Right renal cortex interstitium (tissue), 3 donors: ENCODE data around the gene CACNA1B. TPM values are rescaled to one million over a fixed set of nuclear protein-coding genes. Genes with fewer than 3 reads are reported as not detected.
"Not testable (repeated sequence)": the region's sequence is repeated elsewhere in the genome, so short reads cannot be mapped to it uniquely, and the experiment has no call there.

Experiments
- DNase-seq, 3 donors: peaks; one replicate each; pipeline ENCODE4 v3.0.0-alpha.2; 2013; ENCODE audit warnings: low read depth in 3 of 3, low spot score in 2 of 3
- polyA plus RNA-seq, 3 donors: library from polyadenylated mRNA; unstranded; fragments of 120-200 nt; gene quantifications; one replicate each; pipeline ENCODE4 v1.2.1, GENCODE V29; 2013; ENCODE audit not compliant: insufficient read length in 3 of 3

The CACNA1B gene
- polyA plus RNA-seq, 3 donors: 0.11 to 0.18 (median 0.17) TPM

- no peak for DNase-seq
Observed at GRCh38 chr9:138120511-138121437, 243.2 kb downstream of the CACNA1B start.

GRCh38 chr9:138121438-138122050 lies 244.0 kb downstream of the CACNA1B start:
- no peak for DNase-seq

- DNase-seq: no peak
Observed at GRCh38 chr9:138122201-138122600, 244.6 kb downstream of the CACNA1B start.

- DNase-seq: no peak
Observed at GRCh38 chr9:138122676-138123075, 245.1 kb downstream of the CACNA1B start.

GRCh38 chr9:138123086-138123485 lies 245.5 kb downstream of the CACNA1B start:
- DNase-seq: no peak

- DNase-seq: not testable (repeated sequence)
Observed at GRCh38 chr9:138126090-138126857, 248.7 kb downstream of the CACNA1B start.

- not testable (repeated sequence) for DNase-seq
Observed at GRCh38 chr9:138126858-138127584, 249.4 kb downstream of the CACNA1B start.

GRCh38 chr9:138128027-138128426 lies 250.4 kb downstream of the CACNA1B start:
- not testable (repeated sequence) for DNase-seq

- DNase-seq: not testable (repeated sequence)
Observed at GRCh38 chr9:138129318-138129717, 251.7 kb downstream of the CACNA1B start.

GRCh38 chr9:138132946-138133705 lies 255.5 kb downstream of the CACNA1B start:
- DNase-seq: not testable (repeated sequence)

- DNase-seq: not testable (repeated sequence)
Observed at GRCh38 chr9:138134581-138134980, 257.0 kb downstream of the CACNA1B start.

GRCh38 chr9:138139096-138139495 lies 261.5 kb downstream of the CACNA1B start:
- not testable (repeated sequence) for DNase-seq

GRCh38 chr9:138140980-138141379 lies 263.4 kb downstream of the CACNA1B start:
- DNase-seq: not testable (repeated sequence)

- not testable (repeated sequence) for DNase-seq
Observed at GRCh38 chr9:138142528-138143244, 265.1 kb downstream of the CACNA1B start.

- DNase-seq: not testable (repeated sequence)
Observed at GRCh38 chr9:138143491-138143890, 265.9 kb downstream of the CACNA1B start.

- not testable (repeated sequence) for DNase-seq
Observed at GRCh38 chr9:138147556-138147955, 270.0 kb downstream of the CACNA1B start.

- peak in 1 of 3 donors; percentile 10 for DNase-seq
Observed at GRCh38 chr9:138149672-138150656, 272.4 kb downstream of the CACNA1B start.

- not testable (repeated sequence) for DNase-seq
Observed at GRCh38 chr9:138155788-138156187, 278.2 kb downstream of the CACNA1B start.
